Embryonic facial prominence (tissue), 1 donor: ENCODE results near the gene CSTPP1.

Source experiments
- DNase-seq: peaks from one replicate; pipeline ENCODE4 v3.0.0-alpha.2; 2016; ENCODE audit errors: extremely low spot score

The CSTPP1 gene

GRCh38 chr11:47158242-47158641, 221.7 kb downstream of the CSTPP1 start:
- DNase-seq, result no peak

- no peak for DNase-seq
Observed at GRCh38 chr11:47160753-47161133, 224.2 kb downstream of the CSTPP1 start.

GRCh38 chr11:47161134-47161854, 224.7 kb downstream of the CSTPP1 start:
- no peak for DNase-seq

- no peak for DNase-seq
Observed at GRCh38 chr11:47161890-47162289, 225.3 kb downstream of the CSTPP1 start.

- no peak for DNase-seq
Observed at GRCh38 chr11:47162426-47162825, 225.9 kb downstream of the CSTPP1 start.

GRCh38 chr11:47163193-47163592, 226.6 kb downstream of the CSTPP1 start:
- DNase-seq, result no peak

- no peak for DNase-seq
Observed at GRCh38 chr11:47163898-47164297, 227.3 kb downstream of the CSTPP1 start.

- DNase-seq, result no peak
Observed at GRCh38 chr11:47164321-47164720, 227.8 kb downstream of the CSTPP1 start.

- no peak for DNase-seq
Observed at GRCh38 chr11:47165253-47165840, 228.8 kb downstream of the CSTPP1 start.

GRCh38 chr11:47166368-47166767, 229.8 kb downstream of the CSTPP1 start:
- no peak for DNase-seq

GRCh38 chr11:47171061-47171838, 234.7 kb downstream of the CSTPP1 start:
- DNase-seq, result no peak

GRCh38 chr11:47171856-47172255, 235.3 kb downstream of the CSTPP1 start:
- no peak for DNase-seq

GRCh38 chr11:47172740-47173336, 236.3 kb downstream of the CSTPP1 start:
- DNase-seq, result no peak

- no peak for DNase-seq
Observed at GRCh38 chr11:47175746-47176327, 239.3 kb downstream of the CSTPP1 start.

- DNase-seq, result peak; percentile 93
Observed at GRCh38 chr11:47176328-47177228, 240.0 kb downstream of the CSTPP1 start, which contains the start of gene ARFGAP2. ARFGAP2 (minus strand) TSS chr11:47176879; CDS start chr11:47176853, 26 bp downstream.

GRCh38 chr11:47177229-47177845, 240.8 kb downstream of the CSTPP1 start:
- peak; percentile 71 for DNase-seq

- DNase-seq, result no peak
Observed at GRCh38 chr11:47177846-47178245, 241.3 kb downstream of the CSTPP1 start.

- no peak for DNase-seq
Observed at GRCh38 chr11:47178316-47178715, 241.8 kb downstream of the CSTPP1 start.

- DNase-seq, result no peak
Observed at GRCh38 chr11:47178737-47179654, 242.4 kb downstream of the CSTPP1 start.
